Measurements from ENCODE around the gene LETM1.

The LETM1 gene

DNA sequence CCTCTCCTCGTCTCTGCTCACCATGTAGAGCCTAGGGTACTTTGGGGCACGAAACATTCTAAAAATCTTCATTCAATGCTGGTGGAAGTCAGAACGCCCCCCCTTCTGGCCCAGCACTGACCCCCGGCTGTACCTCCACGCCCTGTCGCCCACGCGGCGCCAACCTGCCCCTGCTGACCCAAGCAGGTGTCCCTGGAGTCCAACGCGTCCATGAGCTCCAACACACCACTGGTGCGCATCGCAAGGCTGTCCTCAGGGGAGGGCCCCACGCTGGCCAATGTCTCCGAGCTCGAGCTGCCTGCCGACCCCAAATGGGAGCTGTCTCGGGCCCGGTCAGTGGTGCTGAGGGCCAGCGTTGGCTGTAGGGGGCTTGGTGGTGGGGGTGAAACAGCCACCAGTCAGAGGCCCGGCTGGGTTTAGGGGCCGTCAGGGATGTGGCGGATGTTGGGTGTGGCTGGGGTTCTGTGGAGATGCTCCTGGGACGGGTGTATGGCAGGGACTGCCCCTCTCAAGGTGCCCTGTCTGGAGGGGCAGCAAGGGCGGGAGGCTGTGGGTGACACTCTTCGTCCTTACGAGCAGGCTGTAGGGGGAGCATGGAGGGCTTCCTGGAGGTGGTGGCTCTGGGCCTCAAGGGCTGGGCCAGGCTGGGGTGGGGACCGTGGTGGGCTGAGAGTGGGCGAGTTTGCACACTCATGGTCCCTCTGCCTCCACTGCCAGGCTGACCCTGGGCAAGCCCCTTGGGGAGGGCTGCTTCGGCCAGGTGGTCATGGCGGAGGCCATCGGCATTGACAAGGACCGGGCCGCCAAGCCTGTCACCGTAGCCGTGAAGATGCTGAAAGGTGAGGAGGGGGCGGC, 51.1 kb downstream of the LETM1 start:
- DNase-seq: no peak

DNA sequence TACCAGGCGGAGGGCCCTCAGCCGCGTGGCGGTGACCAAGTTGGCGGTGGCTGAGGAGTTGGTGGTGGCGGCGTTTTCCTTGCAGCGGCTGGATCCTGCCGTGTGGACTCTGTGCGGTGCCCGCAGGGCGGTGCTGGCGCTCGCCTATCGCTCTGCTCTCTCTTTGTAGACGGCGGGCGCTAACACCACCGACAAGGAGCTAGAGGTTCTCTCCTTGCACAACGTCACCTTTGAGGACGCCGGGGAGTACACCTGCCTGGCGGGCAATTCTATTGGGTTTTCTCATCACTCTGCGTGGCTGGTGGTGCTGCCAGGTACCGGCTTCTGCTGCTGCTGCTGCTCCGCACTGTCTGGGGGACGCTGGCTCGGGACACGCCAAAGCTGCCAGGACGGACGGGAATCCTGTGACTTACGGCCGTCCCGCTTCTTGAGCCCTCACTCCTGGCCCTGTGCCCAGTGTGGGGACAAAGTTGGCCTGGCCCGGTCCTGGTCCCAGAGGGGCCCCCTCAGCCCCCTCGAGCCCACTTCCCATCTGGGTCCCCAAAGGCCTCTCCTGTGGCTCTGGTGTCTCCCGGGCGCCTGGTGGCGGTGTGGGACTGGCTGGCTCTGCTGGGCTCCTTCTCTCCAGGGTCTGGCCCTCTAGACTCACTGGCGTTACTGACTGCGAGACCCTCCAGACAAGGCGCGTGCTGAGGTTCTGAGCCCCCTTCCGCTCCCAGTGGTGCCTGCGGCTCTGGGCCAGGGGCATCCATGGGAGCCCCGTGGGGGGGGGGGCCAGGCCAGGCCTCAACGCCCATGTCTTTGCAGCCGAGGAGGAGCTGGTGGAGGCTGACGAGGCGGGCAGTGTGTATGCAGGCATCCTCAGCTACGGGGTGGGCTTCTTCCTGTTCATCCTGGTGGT, 52.2 kb downstream of the LETM1 start:
- no peak for DNase-seq

DNA sequence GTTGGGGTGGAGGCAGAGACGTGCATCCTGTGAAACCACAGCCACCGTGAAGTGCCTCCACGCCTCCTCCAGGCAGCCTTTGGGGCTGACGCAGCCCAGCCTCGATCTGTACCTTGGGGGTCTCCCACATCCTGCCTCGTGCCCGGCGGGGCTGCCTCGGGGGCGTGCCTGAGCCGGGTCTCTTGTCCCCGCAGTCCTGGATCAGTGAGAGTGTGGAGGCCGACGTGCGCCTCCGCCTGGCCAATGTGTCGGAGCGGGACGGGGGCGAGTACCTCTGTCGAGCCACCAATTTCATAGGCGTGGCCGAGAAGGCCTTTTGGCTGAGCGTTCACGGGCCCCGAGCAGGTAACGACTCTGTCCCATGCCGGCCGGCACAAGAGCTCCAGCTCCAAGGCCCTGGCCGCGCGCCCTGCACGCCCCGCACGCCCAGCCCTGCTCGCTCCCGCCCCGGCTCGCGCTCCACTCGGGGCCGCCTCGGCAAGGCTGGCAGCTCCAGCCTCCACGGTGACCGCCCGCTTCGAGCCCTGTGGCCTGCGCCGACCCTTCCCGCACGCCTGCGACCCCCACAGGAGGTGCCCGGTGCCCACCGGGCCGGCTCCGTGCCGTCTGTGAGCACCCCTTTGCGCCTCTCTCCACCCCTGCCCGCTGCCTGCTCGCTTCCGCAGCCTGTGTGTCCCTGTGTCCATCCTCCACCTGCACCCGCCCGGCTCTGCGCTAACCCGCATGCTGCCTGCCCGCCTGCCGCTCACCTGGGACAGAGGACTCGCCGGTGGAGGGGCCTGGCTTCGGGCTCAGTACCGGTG, 53.0 kb downstream of the LETM1 start:
- no peak for DNase-seq

DNA sequence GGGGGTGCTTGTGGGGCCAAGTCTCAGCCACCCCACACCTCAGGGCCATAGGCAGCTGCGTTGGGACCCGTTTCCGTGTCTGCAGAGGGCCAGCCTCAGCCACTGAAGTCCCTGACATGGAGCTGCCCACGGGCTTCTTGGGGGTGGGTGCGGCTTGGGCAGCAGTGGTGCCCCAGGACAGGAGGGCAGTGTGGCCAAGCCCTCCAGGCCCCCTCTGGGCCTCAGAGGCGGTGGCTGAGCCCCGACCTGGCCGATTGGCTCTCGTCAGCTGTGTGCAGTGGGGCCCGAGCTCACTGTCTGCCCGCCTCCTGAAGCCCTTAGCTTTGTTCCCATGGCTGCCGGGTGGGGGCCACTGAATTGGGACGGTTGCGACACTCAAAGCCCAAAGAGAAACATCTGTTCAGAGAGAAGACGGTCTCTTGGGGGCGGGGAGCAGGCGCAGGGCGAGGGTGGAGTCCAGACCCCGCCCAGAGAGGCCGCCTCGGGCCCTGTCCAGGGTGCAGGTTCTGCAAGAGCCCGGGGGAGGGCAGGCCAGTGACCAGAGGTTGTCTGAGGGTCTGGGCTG, 53.7 kb downstream of the LETM1 start:
- DNase-seq: no peak

DNA sequence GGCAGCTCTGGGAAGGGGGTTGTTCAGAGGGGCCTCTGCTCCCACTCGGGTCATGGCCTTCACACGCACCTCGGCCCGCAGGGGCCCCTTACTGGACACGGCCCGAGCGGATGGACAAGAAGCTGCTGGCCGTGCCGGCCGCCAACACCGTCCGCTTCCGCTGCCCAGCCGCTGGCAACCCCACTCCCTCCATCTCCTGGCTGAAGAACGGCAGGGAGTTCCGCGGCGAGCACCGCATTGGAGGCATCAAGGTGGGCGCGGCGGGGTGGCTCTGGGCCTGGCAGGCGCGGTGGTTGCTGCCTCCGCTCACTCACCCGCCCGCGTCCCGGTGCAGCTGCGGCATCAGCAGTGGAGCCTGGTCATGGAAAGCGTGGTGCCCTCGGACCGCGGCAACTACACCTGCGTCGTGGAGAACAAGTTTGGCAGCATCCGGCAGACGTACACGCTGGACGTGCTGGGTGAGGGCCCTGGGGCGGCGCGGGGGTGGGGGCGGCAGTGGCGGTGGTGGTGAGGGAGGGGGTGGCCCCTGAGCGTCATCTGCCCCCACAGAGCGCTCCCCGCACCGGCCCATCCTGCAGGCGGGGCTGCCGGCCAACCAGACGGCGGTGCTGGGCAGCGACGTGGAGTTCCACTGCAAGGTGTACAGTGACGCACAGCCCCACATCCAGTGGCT, 54.5 kb downstream of the LETM1 start:
- no peak for DNase-seq

DNA sequence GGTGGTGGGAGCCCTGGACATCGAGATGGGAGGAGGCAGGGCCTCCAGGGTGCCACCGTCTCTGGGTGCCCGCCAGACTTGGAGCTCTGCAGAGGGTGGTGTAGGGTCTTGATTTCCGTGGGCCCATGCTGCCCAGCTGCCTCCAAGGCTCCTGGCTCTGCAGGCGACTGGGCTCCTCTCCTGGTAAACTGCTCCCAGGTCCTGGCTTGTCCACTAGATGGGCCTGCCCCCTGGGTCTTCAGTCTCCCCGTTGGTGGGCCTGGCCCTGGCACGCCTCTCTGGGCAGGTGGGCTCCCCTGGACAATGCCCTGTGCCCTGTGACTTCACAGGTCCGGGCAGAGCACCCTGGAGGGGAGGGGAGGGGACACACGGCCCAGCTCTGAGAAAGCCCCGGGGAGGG, 55.2 kb downstream of the LETM1 start:
- DNase-seq: no peak

DNA sequence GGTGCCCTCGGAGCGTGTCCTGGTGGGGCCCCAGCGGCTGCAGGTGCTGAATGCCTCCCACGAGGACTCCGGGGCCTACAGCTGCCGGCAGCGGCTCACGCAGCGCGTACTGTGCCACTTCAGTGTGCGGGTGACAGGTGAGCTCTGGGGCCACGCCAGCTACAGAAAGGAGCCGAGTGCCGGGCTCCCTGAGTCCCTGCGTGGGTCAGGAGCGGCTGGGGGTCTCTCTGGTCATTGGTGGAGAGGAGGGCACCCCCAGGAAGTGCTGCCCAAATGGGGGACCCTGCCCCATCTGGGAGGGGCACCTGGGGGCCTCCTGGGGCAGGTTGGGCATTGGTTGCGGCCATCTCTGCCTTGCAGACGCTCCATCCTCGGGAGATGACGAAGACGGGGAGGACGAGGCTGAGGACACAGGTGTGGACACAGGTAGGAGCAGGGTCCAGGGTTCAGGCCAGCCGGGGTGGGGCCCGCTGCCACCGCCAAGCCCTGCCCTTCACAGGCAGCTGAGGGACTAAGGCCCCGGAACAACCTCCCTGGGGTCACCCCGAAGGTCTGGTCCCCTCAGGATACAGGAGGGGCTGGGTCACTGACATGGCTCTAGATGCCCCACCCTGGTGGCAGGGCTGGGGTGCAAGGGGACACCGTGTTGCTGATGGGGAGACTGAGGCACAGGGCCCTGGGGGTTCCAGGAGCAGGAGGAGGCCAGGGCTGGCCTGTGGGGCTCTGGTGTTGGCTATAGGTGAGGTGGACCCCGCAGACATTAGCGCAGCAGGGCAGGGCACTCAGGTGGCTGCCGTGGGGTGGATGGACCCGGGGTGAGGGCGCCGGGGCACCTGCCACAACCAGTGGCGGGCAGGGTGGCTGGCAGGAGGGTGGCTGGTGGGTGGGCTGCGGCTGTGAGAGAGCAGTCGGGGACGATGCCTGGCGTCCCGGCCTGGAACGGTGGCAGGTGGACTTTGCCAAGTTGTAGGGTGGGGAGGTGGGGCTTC, 56.3 kb downstream of the LETM1 start:
- DNase-seq: no peak

DNA sequence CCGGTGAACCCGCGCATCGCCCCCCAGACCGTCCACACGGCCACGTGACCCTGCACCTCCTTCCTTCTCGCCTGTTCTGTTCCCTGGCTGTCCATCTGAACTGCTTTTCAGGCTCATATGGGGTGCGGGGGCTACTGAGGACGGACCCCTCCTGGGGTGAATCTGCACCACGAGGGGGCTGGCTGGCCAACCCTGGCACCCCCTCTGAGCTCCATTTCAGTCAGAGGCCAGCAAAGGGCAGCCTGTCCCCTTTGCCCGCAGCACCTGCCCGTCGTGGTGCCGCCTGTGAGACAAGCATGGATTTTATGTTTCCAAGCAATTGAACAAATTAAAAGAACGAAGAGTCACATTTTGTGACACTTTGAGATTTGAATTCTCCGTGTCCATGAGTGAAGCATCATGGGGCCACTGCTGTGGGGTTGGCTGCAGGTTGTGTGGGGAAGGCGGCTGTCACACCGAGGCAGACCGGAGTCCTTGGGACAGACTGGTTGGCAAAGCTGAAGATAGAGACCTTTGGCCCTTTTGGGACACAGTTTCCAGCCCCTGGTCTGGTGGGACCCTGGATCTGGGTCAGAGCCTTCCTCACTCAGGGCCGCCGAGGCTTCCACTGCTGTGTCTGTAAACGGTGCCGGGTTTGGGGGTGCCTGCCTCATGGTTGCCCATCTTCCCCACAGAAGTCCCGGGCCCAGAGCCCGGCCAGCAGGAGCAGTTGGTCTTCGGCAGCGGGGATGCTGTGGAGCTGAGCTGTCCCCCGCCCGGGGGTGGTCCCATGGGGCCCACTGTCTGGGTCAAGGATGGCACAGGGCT, 57.2 kb downstream of the LETM1 start:
- DNase-seq: no peak

DNA sequence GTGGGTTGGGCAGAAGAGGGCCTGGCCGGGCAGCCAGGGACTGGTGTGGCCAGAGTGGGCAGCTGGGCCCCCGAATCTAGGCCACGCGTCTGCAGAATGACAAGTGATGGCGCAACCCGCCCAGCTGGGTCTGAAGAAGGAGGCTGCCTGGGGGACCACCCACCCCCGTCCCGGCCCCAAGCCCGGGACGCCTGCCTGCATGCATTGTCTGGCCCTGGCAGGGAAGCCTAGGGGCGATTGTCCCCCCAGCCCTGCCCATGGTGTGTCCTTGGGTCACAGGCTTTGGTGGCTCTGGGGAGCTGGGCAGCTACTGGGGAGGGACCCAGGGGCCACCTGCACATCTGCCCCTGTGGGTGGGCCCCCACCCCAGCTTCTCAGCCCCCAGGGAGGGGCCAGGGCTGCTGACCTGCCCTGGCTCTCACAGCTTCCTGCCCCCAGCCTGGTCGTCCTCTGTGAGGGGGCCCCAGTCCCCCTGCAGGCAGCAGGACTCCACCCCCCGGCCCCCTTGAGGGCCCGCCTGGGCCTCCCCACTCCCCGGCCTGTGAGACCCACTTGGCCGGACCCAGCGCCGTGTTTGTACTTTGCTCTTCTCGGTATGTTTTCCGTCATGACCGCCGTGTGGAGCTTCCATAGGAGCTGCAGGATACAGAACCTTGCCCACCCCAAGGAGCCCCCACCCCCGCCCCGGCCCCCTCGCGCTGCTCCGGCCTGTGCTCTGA, 57.9 kb downstream of the LETM1 start:
- DNase-seq: no peak

DNA sequence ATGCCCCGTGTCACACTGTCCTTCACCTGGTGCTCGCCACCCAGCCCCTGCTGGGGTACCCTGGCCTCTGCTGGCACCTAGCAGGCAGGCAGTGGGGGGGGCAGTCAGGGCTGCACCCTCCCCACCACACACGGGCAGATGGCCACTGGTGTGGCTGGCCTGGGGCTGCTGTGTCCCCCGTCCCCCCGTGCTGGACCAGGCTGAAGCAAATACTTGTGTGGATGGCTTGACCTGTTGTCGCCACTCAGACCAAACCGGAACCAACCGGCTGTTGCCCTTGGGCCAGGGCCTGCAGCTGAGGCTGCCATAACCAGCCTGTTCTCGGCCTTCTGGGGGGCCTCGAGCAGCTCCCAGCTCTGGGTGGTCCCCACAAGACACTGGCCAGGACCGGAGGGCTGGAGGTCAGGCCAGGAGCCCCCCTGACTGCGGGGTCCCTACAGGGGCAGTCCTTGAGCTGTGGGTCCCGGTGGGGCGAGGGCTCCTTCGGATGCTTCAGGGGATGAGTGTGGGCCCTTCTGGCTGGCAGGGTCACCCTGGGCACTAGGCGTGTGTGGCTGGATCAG, 58.6 kb downstream of the LETM1 start:
- no peak for DNase-seq

DNA sequence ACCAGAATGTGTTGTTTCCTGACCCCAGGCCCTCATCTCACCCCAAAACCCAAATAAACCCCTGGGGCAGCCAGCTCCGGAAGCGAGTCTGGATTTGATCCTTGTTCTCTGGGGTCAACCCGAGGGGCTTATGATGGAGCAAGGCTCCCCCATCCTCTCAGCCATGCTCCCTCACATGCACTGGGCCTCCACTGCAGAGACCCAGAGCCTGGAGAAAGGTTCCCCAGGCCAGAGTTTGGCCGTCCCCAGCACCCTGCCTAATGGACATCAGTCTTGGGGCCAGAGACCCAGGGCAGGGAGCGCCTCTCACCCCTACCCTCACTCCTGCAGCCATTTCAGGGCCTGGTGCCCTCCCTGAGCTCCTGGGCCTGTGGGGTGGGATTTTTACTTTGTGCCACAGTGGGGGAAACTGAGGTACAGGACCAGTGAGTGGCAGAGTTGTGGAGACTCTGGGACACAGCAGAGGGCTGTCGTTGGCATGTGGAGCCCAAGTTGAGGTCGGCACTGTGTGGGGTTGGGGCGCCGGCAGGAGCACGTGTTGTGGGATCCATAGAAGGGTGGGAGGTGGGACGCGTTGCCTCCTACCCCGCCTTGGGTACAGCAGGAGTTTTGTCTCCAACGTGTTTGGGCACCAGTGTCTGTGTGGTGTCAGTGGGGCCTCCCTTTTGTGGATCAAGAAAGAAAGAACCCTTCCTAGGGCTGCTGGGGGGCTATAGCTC, 59.3 kb downstream of the LETM1 start:
- DNase-seq: no peak

DNA sequence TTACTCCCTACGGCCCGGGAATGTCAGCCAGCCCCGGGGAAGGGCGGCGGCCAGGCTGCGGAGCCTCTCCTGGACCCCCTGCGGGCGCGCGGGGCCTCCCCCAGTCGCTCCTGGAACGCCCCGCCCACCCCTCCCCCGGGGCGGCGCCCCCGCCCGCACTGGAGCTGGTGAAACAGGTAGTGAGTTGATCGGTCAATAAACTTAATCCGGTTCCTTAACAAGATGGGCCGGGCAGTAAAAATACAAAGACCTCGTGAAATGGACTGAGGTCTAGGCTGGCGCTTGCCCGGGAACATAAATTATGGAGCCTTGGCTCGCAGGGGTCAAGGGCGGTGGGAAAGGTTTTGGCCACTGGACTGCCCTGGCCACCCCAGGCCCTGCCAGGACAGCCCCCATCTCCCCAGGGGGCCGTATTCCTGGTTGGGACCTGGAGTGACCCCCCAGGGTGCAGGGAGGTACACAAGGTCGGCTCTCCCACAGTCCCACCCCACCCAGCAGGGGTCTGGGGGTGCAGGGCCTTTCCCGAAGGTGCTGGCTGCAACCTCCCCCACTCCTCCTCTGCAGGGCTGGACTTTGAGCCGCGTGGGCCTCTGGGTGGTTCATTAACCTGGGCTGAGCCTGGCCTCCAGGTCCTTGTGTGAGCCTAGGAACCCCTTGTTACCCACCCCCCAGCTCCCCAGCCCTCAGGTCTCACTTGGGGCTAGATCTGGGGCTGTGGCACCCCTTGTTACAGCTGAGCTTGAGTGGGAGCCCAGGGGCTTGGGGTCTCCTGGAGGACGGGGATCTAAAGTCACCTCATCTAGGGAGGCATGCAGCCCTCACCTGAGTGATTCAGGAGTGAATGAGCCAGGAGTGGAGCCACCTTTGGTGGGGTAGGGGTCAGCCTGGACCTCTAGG, 60.4 kb downstream of the LETM1 start:
- no peak for DNase-seq

DNA sequence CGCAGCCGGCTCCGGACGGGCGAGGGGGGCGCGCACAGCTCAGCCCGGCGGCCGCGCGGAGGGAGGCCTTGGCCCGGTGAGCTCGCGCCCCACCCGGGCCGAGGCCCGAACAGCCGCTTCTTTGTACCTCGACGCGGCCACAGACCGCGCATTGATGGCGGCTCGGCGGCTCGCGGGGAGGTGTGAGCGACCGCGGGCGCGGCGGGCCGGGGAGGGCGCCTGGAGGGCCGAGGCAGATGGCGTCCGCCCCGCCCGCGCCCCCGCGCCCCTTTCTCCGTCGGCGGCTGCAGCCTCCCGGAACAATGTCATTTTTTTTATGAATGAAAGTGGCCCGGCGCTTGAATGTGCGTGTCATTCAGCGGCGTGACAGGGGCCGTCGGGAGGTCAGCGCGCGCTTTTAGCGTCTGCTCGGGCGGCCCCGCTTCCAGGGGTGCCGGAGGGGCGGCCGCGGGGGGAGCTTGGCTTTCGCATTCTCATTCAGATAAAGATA, 61.1 kb downstream of the LETM1 start:
- DNase-seq: no peak

DNA sequence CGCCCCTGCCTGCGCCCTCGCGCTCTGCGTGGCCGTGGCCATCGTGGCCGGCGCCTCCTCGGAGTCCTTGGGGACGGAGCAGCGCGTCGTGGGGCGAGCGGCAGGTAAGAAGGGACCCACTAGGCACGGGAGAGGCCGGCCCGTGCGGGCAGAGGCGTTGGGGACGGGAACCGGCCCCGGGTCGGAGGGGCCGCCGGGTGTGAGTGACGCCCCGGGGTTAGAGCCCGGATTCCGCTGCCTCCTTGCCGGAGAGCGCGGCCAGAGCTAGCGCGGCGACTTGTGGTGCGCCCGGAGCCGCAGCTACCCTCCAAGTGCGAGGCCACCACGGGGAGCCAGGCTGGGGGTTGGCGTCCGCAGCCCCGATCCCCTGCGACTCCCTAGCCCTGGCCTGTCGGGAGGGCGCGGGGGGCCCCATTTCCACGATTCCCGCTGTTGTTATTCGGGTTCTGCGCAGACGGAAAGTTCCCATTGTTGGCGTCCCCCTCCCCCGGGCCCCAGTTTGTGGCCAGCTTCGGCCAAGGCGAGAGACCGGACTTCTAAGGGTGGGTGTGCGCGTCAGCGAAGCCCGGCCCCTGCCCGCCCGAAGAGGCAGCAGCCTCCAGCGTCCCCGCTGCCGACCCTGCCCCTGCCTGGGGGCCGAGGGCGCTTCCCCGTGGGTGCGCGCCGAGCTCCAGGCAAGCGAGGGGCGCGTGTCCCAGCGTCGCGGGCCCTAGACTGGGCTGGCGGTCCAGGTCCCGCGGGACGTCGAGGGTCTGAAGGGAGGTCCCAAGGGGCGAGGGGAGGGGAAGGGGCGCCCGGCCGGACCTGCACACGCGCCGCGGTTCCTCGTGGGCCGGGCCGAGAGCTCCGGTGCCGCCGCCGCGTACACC, 61.8 kb downstream of the LETM1 start:
- no peak for DNase-seq

DNA sequence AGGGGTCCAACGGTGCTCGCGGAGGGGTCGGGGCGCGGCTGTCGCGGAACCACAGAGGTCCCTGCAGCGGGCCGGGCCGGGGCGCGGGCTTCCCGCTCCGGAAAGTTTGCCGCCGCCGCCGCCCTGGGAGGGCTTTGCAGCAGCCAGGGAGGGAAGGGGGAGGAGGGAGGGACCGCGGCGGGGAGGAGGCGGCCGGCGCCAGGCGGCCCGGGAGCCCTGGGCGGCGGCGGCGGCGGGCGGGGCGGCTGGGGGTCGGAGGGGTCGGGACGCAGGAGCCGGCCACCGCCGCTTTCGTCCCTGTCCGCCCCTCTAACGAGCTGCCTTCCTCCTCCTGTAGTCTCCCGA, 62.5 kb downstream of the LETM1 start:
- peak; percentile 52 for DNase-seq

DNA sequence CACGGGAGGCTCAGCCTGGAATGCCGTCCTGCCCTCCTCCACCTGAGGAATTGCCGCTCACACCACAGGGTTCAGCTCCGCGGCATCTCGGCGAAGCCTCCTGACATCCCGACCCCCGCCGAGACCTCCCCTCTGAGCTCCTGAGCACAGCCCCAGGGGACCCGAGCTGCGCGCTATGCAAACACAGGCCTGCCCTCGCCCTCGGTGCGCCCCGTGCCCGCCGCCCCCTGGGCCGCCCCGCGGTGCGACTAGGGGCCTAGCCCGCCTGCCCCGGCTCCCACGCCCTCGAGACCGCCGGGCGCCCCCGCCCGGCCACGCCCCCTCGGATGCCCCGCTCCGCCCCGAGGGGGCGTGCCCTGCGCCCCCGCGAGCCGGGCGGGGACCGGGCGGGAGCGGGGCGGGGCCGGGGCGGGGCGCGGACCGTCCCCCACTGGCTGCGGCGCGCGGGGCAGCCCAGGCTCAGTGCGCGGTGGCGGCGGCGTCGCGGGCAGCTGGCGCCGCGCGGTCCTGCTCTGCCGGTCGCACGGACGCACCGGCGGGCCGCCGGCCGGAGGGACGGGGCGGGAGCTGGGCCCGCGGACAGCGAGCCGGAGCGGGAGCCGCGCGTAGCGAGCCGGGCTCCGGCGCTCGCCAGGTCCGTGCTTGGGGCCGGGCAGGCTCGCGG, 63.0 kb downstream of the LETM1 start, which contains the start of gene FGFR3:
TSS of gene FGFR3 (plus strand) at position 462 of the 664 bp plus-strand sequence. CDS start 642 bp downstream, outside the sequence.
- DNase-seq: peak; percentile 25

Measured in CD4-positive, alpha-beta T cell treated with Interleukin-17A for 1 hour (primary cell).